ENCODE measurements around the gene IP6K3. TPM values are rescaled to one million over a fixed set of nuclear protein-coding genes. Genes with fewer than 3 reads are reported as not detected.

IP6K3 gene
- polyA plus RNA-seq, 1 of the 3 experiments (the other 2 are of a cell fraction) = 0.21 TPM

Small RNA genes lying within 50 kb of the gene (small RNA-seq; reads per million reads assigned to genes)
- 0 reads per million in 7 experiments for gene MIR3934

Other genes starting within 250 kb of the IP6K3 start
- 15.4 and 21.2 TPM in 2 replicates for gene BAK1, start 166.6 kb downstream of the IP6K3 start, polyA plus RNA-seq (2012; rRNA removed)
- 4.7 and 8.1 TPM in 2 replicates for gene ITPR3, start 125.6 kb downstream of the IP6K3 start, polyA plus RNA-seq (2012; rRNA removed)
- 49.8 and 59.0 TPM in 2 replicates for gene UQCC2, start 35.2 kb downstream of the IP6K3 start, polyA plus RNA-seq (2012; rRNA removed)
- 56.5 and 59.5 TPM in 2 replicates for gene LEMD2, start 42.2 kb upstream of the IP6K3 start, polyA plus RNA-seq (2012; rRNA removed)
- not detected in 2 replicates for gene MLN, start 57.1 kb upstream of the IP6K3 start, polyA plus RNA-seq (2012; rRNA removed)

Data from SK-N-SH (cell line).